ENCODE measurements around the gene ANO3.

GRCh38 chr11:26557666-26558065 lies 225.7 kb downstream of the ANO3 start:
- no peak for TF ChIP-seq CTCF (conservative IDR thresholded peaks at IDR 0.05; ENCODE audit: low read length)
- no peak for TF ChIP-seq EZH2phosphoT487 (IDR thresholded peaks at IDR 0.05; ENCODE audit: borderline replicate concordance)
